Stimulated activated CD4-positive, alpha-beta T cell treated with anti-CD3 and anti-CD28 coated beads, Interleukin-4, amount 100 ng/mL, for 48 hours (primary cell): ENCODE data around the gene IL18.
"Not testable (repeated sequence)": the region's sequence is repeated elsewhere in the genome, so short reads cannot be mapped to it uniquely, and the experiment has no call there.

Experiments used
- DNase-seq, 2 donors: peaks; one replicate each; pipeline ENCODE4 v3.0.0-alpha.2; 2020; ENCODE audit warnings: low read depth in 2 of 2

Gene IL18

DNA sequence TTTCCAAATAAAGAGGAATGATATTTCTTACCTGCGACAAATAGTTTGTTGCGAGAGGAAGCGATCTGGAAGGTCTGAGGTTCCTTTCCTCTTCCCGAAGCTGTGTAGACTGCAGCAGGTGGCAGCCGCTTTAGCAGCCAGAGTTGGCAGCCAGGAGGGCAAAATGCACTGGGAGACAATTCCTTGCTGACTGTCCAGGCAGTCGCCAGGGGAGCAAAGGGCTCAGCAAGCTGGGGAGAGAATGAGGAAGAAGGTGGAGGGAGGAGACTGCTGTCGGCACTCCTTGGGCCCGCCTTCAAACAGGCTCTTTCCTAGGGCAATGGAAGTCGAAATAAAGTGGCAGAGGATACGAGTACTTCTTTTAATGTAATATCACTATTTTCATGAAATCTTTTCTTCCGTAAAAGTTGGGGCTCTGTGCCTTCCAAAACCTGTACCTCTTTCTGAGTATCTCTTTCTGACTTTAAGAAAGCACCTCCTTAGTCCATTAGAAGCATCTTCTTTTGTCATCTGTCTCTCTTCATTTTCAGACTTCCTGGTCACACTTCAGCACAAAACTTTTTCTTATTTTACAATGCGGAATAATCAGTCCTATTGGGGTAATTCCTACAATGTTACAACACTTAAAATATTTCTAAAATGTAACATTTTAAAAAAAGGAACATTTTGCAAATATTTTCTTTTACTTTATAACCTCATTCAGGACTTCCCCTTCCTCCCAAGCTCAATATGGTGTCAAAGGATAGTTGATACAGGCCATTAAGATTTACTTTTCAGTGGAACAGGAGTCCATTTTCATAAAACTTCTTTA is at the start of gene IL18:
IL18 (minus strand) TSS at position 220 of the 811 bp plus-strand sequence. CDS start 9,041 bp downstream, outside the sequence.
- DNase-seq: no peak

- no peak for DNase-seq
Measured at GRCh38 chr11:112212710-112213109, 48.8 kb upstream of the IL18 start.

GRCh38 chr11:112212290-112212689 is 48.4 kb upstream of the IL18 start:
- DNase-seq: no peak

DNA sequence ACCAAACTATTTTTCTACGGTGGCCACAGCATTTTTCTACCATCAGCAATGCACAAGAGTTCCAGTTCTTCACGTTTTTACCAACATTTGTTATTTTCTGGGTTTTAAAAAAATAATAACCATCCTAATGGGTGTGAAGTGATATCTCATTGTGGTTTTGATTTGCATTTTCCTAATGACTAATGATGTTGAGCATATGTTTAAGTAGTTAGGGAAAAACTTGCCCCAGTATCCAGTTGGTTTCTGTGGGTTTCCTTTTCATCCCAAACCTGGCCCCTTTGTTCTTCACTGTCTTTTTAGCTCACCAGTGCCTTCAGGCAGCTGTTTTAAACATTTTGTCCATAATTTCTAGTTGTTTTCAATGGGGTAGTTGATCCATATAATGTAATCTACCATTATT is 47.6 kb upstream of the IL18 start:
- no peak for DNase-seq

DNA sequence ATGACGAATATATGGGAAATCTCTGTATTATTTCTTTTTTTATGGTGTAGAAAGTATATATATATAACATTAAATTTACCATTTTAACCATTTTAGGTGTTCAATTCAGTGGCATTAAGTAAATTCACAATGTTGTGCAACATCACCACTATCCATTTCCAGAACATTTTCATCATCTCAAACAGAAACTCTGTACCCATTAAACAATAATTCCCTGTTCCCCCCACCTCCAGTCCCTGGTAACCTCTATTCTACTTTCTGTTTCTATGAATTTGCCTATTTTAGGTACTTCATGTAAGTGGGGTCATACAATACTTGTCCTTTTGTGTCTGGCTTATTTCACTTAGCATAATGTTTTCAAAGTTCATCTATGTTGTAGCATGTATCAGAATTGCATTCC is 47.0 kb upstream of the IL18 start:
- DNase-seq: no peak

GRCh38 chr11:112206071-112206470 is 42.2 kb upstream of the IL18 start:
- no peak for DNase-seq

DNA sequence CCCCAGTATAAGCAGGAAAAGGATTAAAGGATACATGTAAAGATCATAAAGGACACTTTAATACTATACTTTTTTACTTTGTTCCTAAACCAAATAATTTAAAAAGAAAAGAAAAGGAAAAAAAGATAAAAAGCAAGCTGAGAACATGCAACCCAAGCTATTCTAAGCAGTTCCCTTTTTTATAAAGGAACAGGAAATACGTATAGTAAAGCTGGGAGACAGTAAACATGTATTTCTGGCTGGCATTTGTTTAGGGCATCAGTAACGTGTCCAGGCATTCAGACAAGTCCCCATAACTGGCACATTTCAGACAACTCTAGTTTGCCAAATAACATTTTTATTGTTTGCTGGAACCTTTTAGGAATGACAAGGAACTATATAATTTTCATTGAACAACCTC is 36.4 kb upstream of the IL18 start:
- no peak for DNase-seq

DNA sequence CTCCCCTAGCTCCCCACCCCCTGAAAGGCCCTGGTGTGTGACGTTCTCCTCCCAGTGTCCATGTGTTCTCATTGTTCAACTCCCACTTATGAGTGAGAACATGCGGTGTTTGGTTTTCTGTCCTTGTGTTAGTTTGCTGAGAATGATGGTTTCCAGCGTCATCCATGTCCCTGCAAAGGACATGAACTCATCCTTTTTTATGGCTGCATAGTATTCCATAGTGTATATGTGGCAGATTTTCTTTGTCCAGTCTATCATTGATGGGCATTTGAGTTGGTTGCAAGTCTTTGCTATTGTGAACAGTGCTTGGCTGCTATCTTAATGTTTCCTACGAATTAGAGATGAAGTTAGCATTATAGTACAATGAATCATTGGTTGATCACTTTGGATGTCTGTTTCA is 35.2 kb upstream of the IL18 start:
- not testable (repeated sequence) for DNase-seq

GRCh38 chr11:112196519-112197087 is 32.7 kb upstream of the IL18 start:
- DNase-seq: no peak

DNA sequence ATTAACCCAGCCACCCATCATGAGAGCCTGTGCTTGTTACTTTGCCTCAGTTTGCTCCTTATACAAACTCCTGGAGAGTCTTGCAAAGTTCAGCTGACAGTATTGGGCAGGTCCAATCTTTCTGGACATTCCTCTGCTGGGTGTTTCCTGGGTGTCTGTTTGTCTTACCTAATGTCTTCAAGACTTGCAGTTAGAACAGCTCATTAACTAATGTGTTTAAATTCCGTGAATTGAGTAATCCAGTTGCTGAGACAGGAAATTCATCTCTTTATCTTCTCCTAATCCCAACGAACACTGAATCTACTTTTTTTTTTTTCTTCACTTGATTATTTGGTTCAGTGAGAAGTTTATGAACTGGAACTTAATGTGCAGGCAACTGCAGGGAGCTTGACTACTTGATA is 32.1 kb upstream of the IL18 start:
- no peak for DNase-seq

- DNase-seq: not testable (repeated sequence)
Measured at GRCh38 chr11:112195113-112195512, 31.2 kb upstream of the IL18 start.

DNA sequence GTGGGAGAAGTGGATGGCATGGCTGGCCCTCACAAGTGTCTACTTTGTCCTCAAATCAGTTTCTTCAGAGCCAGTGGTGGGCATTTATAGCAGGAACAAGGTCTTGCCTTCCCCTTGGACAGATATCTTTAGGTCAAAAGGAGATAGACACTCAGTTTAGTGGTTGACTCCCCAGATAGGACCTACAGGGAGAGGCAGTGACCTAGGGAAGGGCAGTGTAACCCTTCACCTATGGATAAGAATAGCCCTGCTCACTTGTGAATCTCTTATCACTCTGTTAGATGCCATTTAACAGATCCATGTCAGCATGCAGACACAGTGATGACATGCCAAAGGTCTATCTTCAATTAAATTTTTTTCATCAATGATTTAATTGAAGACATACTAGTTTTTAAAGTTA is 22.4 kb upstream of the IL18 start:
- no peak for DNase-seq

GRCh38 chr11:112185883-112186282 is 22.0 kb upstream of the IL18 start:
- no peak for DNase-seq

DNA sequence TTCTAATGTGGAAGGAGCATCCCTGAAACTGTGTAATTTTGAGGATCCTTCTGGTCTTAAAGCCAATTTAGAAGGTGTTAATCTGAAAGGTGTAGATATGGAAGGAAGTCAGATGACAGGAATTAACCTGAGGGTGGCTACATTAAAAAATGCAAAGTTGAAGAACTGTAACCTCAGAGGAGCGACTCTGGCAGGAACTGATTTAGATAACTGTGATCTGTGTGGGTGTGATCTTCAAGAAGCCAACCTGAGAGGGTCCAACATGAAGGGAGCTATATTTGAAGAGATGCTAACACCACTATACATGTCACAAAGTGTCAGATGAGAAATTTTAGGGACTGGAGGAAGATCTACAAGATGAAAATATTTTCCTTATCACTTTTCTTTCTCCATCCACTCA is 19.0 kb upstream of the IL18 start:
- DNase-seq: no peak

DNA sequence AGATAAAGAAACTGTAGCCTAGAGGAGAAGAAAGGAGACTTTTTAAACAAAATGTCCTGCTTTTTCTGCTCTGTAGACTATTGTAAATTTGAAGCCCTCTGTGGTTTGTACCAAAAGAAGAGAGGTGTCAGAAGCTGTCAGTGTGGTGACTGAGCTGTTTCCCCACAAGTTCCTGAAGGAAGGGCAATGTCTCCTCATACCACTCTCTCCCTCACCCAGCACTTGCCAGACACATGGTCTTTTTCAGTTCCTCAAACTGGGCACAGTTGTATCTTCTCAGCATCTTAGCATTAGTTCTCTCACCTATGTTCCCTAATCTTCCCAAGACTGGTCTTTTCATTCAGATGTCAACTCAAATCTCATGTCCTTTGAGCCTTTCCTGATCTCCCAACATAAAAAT is 15.7 kb upstream of the IL18 start:
- no peak for DNase-seq

- no peak for DNase-seq
Measured at GRCh38 chr11:112178936-112179335, 15.0 kb upstream of the IL18 start.

DNA sequence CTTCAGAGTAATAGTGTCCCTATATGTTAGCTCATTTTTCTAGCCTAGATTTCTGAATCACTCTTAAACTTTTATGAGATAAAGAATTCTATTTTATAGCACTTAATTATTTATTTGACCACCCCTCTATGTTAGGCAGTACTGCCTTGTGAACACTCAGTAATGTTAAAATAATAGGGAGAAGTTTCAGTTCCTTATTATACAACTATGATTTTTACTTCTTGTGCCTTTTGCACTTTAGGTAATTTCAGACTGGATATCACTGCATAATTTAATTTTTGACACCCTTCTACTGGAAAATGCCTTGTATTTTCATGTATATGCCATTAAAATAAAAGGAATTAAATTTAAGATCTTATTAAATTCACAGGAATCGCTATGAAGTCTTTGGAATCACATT is 14.5 kb upstream of the IL18 start:
- DNase-seq: no peak

DNA sequence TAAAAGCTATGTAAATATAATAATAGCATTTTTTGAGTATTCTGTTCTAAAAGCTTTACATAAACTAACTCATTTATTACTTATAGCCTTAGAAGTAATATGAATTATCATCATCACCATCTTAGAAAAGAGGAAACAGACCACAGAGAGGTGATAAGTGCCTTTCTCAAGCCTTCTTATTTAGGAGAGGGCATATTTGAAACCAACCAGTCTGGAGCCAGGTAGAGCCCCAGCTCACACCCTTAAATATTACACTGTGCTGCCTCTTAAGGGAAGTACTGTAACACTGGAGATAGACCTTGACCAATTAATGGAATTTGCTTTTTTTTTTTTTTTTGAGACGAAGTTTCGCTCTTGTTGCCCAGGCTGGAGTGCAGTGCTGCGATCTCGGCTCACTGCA is 13.7 kb upstream of the IL18 start:
- DNase-seq: no peak

GRCh38 chr11:112176077-112176476 is 12.2 kb upstream of the IL18 start:
- no peak for DNase-seq

DNA sequence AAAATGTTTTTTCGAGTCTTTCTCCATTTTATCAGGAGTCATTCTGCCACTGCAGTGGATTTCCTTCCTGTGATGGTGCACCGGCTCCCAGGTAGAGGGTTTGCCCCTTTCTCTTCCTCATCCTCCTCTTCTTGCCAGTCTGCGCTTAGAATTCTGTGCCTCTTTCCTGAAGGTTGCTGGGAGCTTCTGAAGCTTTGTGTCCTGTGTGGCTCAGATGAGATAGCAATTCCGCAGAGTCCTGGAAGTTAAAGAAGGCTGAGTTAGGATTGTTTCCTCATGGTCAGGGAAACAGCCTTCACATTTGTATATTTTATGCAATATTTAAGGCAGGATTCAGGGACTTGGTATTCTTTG is 11.7 kb upstream of the IL18 start:
- no peak for DNase-seq

DNA sequence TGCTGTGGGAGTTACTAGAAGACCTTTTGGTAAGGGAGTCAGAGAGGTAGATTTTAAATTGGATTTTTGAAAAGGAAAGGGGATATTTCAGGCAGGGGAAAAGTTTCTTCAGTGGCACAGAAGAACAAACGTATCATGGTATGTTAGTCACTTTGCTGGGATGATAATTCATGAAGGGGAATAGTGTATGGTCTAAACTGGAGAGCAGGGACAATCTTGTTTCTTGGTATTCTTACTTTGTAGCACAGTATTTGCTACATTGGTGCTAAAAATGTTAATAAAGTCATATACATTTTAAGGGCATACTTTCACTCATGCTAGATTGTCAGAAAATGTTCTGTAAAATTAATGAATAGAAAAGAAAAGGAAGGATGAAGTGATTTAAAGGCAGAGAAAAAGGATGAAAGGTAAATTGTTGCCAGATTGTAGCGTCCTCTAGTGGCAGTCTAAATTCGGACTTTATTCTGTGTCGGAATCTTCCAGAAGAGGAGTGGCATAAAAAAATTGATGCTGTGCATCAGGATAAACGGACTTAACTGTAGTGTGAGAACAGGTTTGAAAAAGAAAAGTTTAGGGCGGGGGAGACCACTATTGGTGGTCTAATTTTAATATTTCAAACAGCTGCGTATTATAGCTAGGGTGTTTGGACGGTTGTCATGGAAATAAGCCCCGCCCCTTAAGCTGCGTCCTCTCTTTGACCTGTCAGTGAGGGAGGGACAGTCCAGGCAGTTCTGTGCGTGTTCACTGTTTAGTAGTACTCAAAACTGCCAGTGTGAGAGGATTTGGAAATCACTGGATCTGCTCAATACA is 11.1 kb upstream of the IL18 start, which contains the start of gene BCO2:
BCO2 (plus strand) TSS at position 724 of the 810 bp plus-strand sequence. CDS start 90 bp downstream, outside the sequence.
- peak; percentile 29 to 30 for DNase-seq

- DNase-seq: no peak
Measured at GRCh38 chr11:112173152-112173551, 9.3 kb upstream of the IL18 start.
